Hepatocyte (in vitro differentiated cells): ENCODE measurements around the gene ASGR2. TPM values are rescaled to one million over a fixed set of nuclear protein-coding genes. Genes with fewer than 3 reads are reported as not detected.

ENCODE experiments used
- DNase-seq: peaks from one replicate; pipeline ENCODE4 v3.0.0-alpha.2; 2016; ENCODE audit warnings: low spot score
- H2AFZ ChIP-seq: fragments of 200-600 bp; sonication (generic); 2 replicates; pipeline ENCODE4 v1.6.0; 2016; ENCODE audit warnings: antibody characterized with exemption, mild to moderate bottlenecking
- H3K27ac ChIP-seq: fragments of 200-600 bp; sonication (generic); 2 replicates; pipeline ENCODE4 v1.5.1; 2016; ENCODE audit warnings: mild to moderate bottlenecking
- H3K27me3 ChIP-seq: fragments of 200-600 bp; sonication (generic); 2 replicates; pipeline ENCODE4 v1.6.1; 2016
- H3K36me3 ChIP-seq: fragments of 200-600 bp; sonication (generic); replicated peaks from 2 replicates; pipeline ENCODE4 v1.5.1; 2016; ENCODE audit warnings: low read depth; ENCODE audit not compliant: insufficient read depth
- H3K4me1 ChIP-seq: fragments of 200-600 bp; sonication (generic); 2 replicates; pipeline ENCODE4 v1.5.1; 2016; ENCODE audit warnings: mild to moderate bottlenecking, moderate library complexity; ENCODE audit not compliant: insufficient read depth
- H3K4me2 ChIP-seq: fragments of 200-600 bp; sonication (generic); 2 replicates; pipeline ENCODE4 v1.6.0; 2016
- H3K4me3 ChIP-seq: fragments of 200-600 bp; sonication (generic); 2 replicates; pipeline ENCODE4 v1.5.1; 2016; ENCODE audit warnings: mild to moderate bottlenecking
- H3K79me2 ChIP-seq: fragments of 200-600 bp; sonication (generic); 2 replicates; pipeline ENCODE4 v1.6.0; 2017; ENCODE audit warnings: mild to moderate bottlenecking
- H3K9me2 ChIP-seq: fragments of 200-600 bp; sonication (generic); replicated peaks from 2 replicates; pipeline ENCODE4 v1.6.0; 2017; ENCODE audit warnings: mild to moderate bottlenecking; ENCODE audit not compliant: insufficient read depth
- H3K9me3 ChIP-seq: fragments of 200-600 bp; sonication (generic); 2 replicates; pipeline ENCODE4 v1.5.1; 2016; ENCODE audit warnings: low read depth, mild to moderate bottlenecking
- H4K20me1 ChIP-seq: fragments of 200-600 bp; sonication (generic); 2 replicates; pipeline ENCODE4 v1.6.0; 2016; ENCODE audit warnings: mild to moderate bottlenecking; ENCODE audit not compliant: insufficient read depth, poor library complexity, severe bottlenecking
- EZH2 ChIP-seq: fragments of 200-600 bp; sonication (generic); IDR thresholded peaks from 2 replicates; pipeline ENCODE4 v1.6.1; 2016; ENCODE audit warnings: antibody characterized with exemption, mild to moderate bottlenecking, borderline replicate concordance
- EZH2phosphoT487 ChIP-seq: fragments of 200-600 bp; sonication (generic); IDR thresholded peaks from one replicate; pipeline ENCODE4 v1.6.1; 2018; ENCODE audit warnings: antibody characterized with exemption, mild to moderate bottlenecking, low read depth, moderate library complexity; ENCODE audit not compliant: unreplicated experiment, severe bottlenecking
- WGBS: methylation state at CpG from one replicate; pipeline ENCODE4 v1.1.6; 2016; ENCODE audit warnings: low lambda C conversion rate; ENCODE audit errors: missing lambda C conversion rate; 5-methylcytosine and 5-hydroxymethylcytosine counted together
- polyA plus RNA-seq: library from polyadenylated mRNA; unstranded; fragments of >200 nt; fragmentation: Nextera tagmentation; extraction: Ambion mirVana; gene quantifications from 2 replicates; pipeline ENCODE4 v1.2.1, GENCODE V29; 2016
- total RNA-seq: library from RNA; depleted of rRNA; stranded (reverse); fragments of >200 nt; gene quantifications from 2 replicates; pipeline ENCODE4 v1.2.3, GENCODE V29; 2014
- TF ChIP-seq, protein P1 (sequence below): fragments of 200-600 bp; sonication (generic); IDR thresholded peaks from 2 replicates; pipeline ENCODE4 v1.5.1; 2016; ENCODE audit warnings: antibody characterized with exemption, mild to moderate bottlenecking; ENCODE audit not compliant: poor library complexity

The ASGR2 gene
- total and polyA plus RNA-seq, 2 experiments from 2014 or later: 65.5 to 90.6 TPM

DNA sequence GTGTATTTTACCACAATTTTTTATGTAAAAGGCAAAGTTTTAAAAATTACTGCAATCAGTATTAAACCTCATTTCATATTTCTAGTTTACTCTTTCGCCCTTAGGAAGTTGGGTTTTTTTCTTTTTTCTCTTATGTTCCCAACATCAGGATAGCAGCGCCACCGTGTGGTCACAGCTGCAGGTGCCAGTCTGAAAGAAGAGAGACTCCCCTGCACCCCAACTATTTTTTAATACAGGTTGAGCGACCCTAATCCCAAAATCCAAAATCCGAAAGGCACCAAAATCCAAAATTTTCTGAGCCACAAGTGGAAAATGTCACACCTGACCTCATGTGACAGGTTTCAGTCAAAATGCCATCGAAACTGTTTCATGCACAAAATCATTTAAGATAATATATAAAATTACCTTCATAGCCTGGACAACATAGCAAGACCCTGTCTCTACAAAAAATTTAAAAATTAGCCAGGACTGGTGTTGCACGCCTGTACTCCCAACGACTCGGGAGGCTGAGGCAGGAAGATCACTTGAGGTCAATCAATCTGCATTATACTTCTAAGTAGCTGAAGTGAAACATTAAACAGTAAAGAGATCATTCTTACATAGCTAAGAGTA is 21.8 kb upstream of the ASGR2 start:
- Histone ChIP-seq H3K4me1 (peaks cover 8% of the 10 kb centered on the region), H3K79me2 (no peaks in the 10 kb centered on the region), H3K36me3 (no peaks in the 10 kb centered on the region), H4K20me1 (no peaks in the 10 kb centered on the region), H3K9me2 (no peaks in the 10 kb centered on the region), H3K9me3 (no peaks in the 10 kb centered on the region), H3K27ac (no peak overlapping the region), H3K4me2 (peak overlapping the region; percentile 66), H3K27me3 (no peaks in the 10 kb centered on the region), H2AFZ (no peak overlapping the region), H3K4me3 (no peak overlapping the region)
- peak; percentile 91 for DNase-seq
- TF ChIP-seq, protein P1, sequence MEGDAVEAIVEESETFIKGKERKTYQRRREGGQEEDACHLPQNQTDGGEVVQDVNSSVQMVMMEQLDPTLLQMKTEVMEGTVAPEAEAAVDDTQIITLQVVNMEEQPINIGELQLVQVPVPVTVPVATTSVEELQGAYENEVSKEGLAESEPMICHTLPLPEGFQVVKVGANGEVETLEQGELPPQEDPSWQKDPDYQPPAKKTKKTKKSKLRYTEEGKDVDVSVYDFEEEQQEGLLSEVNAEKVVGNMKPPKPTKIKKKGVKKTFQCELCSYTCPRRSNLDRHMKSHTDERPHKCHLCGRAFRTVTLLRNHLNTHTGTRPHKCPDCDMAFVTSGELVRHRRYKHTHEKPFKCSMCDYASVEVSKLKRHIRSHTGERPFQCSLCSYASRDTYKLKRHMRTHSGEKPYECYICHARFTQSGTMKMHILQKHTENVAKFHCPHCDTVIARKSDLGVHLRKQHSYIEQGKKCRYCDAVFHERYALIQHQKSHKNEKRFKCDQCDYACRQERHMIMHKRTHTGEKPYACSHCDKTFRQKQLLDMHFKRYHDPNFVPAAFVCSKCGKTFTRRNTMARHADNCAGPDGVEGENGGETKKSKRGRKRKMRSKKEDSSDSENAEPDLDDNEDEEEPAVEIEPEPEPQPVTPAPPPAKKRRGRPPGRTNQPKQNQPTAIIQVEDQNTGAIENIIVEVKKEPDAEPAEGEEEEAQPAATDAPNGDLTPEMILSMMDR: peak; percentile 98
- TF ChIP-seq EZH2: no peak
- 31% methylated on average over 9 of the region's 9 CpGs for WGBS

DNA sequence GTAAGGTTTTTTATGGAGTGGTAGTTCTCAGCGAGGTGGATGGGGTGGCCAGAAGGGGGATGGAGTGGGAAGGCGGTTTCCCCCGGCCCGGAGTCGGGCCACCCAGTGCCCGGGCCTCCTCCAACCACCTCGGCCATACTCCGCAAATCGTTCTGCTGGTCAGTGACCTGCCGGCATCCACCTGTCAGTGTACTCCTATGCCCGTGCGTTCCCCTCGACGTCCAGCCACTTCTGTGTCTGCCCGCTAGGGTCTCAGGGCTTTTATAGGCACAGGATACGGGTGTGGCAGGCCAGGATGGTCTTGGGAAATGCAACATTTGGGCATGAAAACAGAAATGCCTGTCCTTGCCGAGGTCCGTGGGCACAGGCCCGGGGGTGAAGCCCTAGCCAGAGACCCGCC is 19.3 kb upstream of the ASGR2 start:
- DNase-seq: no peak
- no peak overlapping the region for H3K4me3 ChIP-seq
- H3K36me3 ChIP-seq: no peaks in the 10 kb centered on the region
- no peaks in the 10 kb centered on the region for H3K79me2 ChIP-seq
- no peaks in the 10 kb centered on the region for H4K20me1 ChIP-seq
- H3K4me2 ChIP-seq: no peak overlapping the region
- H2AFZ ChIP-seq: no peak overlapping the region
- TF ChIP-seq, protein P1: no peak
- TF ChIP-seq EZH2phosphoT487: no peak
- no peak for TF ChIP-seq EZH2
- H3K27me3 ChIP-seq: no peaks in the 10 kb centered on the region
- no peak overlapping the region for H3K27ac ChIP-seq
- peaks cover 6% of the 10 kb centered on the region for H3K4me1 ChIP-seq
- no peaks in the 10 kb centered on the region for H3K9me3 ChIP-seq
- H3K9me2 ChIP-seq: no peaks in the 10 kb centered on the region
- WGBS: 86% methylated on average over 20 of the region's 20 CpGs

- Histone ChIP-seq H3K27me3 (no peaks in the 10 kb centered on the region), H3K9me3 (no peaks in the 10 kb centered on the region), H3K4me2 (no peak overlapping the region), H4K20me1 (no peaks in the 10 kb centered on the region), H3K79me2 (no peaks in the 10 kb centered on the region), H3K4me3 (no peak overlapping the region), H2AFZ (no peak overlapping the region), H3K27ac (no peak overlapping the region), H3K4me1 (peaks cover 6% of the 10 kb centered on the region), H3K36me3 (no peaks in the 10 kb centered on the region), H3K9me2 (no peaks in the 10 kb centered on the region)
- peak; percentile 43 for DNase-seq
- TF ChIP-seq, protein P1: no peak
- TF ChIP-seq EZH2 (no peak), EZH2phosphoT487 (no peak)
- 26% methylated on average over 19 of the region's 19 CpGs for WGBS
Measured at GRCh38 chr17:7133424-7133823, 18.8 kb upstream of the ASGR2 start.
